WTC11 (cell line): ENCODE results near the gene MAML3. TPM values are rescaled to one million over a fixed set of nuclear protein-coding genes. Genes with fewer than 3 reads are reported as not detected.

ENCODE experiments used
- JUN ChIP-seq: sonication (generic); formaldehyde crosslinking; IDR thresholded peaks from 2 replicates; pipeline ENCODE4 v1.8.0; 2023; ENCODE audit warnings: mild to moderate bottlenecking, missing genetic modification reagents
- OVOL2 ChIP-seq: fragments of 250-450 bp; sonication (Bioruptor Pico); IDR thresholded peaks from 2 replicates; pipeline ENCODE4 v1.9.0; 2021; ENCODE audit warnings: mild to moderate bottlenecking, borderline replicate concordance
- PRRX2 ChIP-seq: fragments of 250-450 bp; sonication (Bioruptor Pico); IDR thresholded peaks from 2 replicates; pipeline ENCODE4 v1.8.0; 2021; ENCODE audit warnings: mild to moderate bottlenecking
- SP1 ChIP-seq: sonication (generic); formaldehyde crosslinking; conservative IDR thresholded peaks from 2 replicates; pipeline ENCODE4 v1.8.1; 2022; ENCODE audit warnings: missing genetic modification reagents
- total RNA-seq: library from RNA; stranded (reverse); gene quantifications from 3 replicates; pipeline ENCODE4 v1.2.3, GENCODE V29; 2021
- TF ChIP-seq, protein P1 (sequence below): sonication (generic); formaldehyde crosslinking; IDR thresholded peaks from 2 replicates; pipeline ENCODE4 v1.8.1; 2023; ENCODE audit warnings: mild to moderate bottlenecking, missing genetic modification reagents, borderline replicate concordance

MAML3 gene
- total RNA-seq, 1 experiment from 2014 or later = 7.4 TPM

GRCh38 chr4:139668036-139668435 lies 485.9 kb downstream of the MAML3 start (continued):
- TF ChIP-seq, protein P1, sequence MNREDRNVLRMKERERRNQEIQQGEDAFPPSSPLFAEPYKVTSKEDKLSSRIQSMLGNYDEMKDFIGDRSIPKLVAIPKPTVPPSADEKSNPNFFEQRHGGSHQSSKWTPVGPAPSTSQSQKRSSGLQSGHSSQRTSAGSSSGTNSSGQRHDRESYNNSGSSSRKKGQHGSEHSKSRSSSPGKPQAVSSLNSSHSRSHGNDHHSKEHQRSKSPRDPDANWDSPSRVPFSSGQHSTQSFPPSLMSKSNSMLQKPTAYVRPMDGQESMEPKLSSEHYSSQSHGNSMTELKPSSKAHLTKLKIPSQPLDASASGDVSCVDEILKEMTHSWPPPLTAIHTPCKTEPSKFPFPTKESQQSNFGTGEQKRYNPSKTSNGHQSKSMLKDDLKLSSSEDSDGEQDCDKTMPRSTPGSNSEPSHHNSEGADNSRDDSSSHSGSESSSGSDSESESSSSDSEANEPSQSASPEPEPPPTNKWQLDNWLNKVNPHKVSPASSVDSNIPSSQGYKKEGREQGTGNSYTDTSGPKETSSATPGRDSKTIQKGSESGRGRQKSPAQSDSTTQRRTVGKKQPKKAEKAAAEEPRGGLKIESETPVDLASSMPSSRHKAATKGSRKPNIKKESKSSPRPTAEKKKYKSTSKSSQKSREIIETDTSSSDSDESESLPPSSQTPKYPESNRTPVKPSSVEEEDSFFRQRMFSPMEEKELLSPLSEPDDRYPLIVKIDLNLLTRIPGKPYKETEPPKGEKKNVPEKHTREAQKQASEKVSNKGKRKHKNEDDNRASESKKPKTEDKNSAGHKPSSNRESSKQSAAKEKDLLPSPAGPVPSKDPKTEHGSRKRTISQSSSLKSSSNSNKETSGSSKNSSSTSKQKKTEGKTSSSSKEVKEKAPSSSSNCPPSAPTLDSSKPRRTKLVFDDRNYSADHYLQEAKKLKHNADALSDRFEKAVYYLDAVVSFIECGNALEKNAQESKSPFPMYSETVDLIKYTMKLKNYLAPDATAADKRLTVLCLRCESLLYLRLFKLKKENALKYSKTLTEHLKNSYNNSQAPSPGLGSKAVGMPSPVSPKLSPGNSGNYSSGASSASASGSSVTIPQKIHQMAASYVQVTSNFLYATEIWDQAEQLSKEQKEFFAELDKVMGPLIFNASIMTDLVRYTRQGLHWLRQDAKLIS (CRISPR knock-in tag) = no peak
- TF ChIP-seq OVOL2 (CRISPR knock-in tag) = no peak
- no peak for TF ChIP-seq JUN
- no peak for TF ChIP-seq PRRX2 (CRISPR knock-in tag)
- TF ChIP-seq SP1 (CRISPR knock-in tag) = no peak
- TF ChIP-seq, all 79 proteins: peak for 0

Other genes with a start within 250 kb of the MAML3 start
- 33.0 to 37.3 TPM (median 33.6 TPM) in 3 replicates for gene SCOC, start 219.5 kb upstream of the MAML3 start, total RNA-seq